ENCODE measurements around the gene FOXO3.

- TF ChIP-seq GATA2 (IDR thresholded peaks at IDR 0.05; ENCODE audit: low read depth, low read length): no peak
- TF ChIP-seq GATA3 (IDR thresholded peaks at IDR 0.05; ENCODE audit: low read depth, low read length): no peak
Observed at GRCh38 chr6:108549241-108549640, 11.5 kb upstream of the FOXO3 start.

Data from SH-SY5Y (cell line).